OCI-LY3 (cell line): ENCODE measurements around the gene NLRP3.

Source experiments
- H2AFZ ChIP-seq: fragments of 200-600, 300-600 bp; shearing (Covaris generic); 2 replicates; pipeline ENCODE4 v1.6.0; 2014; ENCODE audit warnings: antibody characterized with exemption, low read depth, low read length
- H3K27ac ChIP-seq: fragments of 200-600, 300-600 bp; sonication (generic); 2 replicates; pipeline ENCODE4 v1.5.1; 2014; ENCODE audit warnings: mild to moderate bottlenecking, low read length, moderate library complexity, mixed read lengths
- H3K27me3 ChIP-seq: fragments of 200-600, 300-600 bp; sonication (generic); 2 replicates; pipeline ENCODE4 v1.6.1; 2014; ENCODE audit warnings: low read depth, low read length, mixed read lengths
- H3K36me3 ChIP-seq: fragments of 200-600, 300-600 bp; sonication (generic); replicated peaks from 2 replicates; pipeline ENCODE3; 2014; ENCODE audit warnings: low read depth, low read length, mixed read lengths
- H3K4me1 ChIP-seq: fragments of 300-600, 200-600 bp; sonication (generic); 2 replicates; pipeline ENCODE4 v1.6.1; 2014; ENCODE audit warnings: low read length, mixed read lengths
- H3K4me2 ChIP-seq: fragments of 200-600, 300-600 bp; sonication (generic); 2 replicates; pipeline ENCODE4 v1.6.1; 2014; ENCODE audit warnings: low read length, mixed read lengths
- H3K4me3 ChIP-seq: fragments of 300-600, 200-600 bp; sonication (generic); 2 replicates; pipeline ENCODE4 v1.5.1; 2014; ENCODE audit warnings: antibody characterized with exemption, mild to moderate bottlenecking, low read length, moderate library complexity
- H3K79me2 ChIP-seq: fragments of 300-600, 200-600 bp; shearing (Covaris generic); 2 replicates; pipeline ENCODE4 v1.6.1; 2014; ENCODE audit warnings: mild to moderate bottlenecking, low read length, mixed read lengths
- H3K9ac ChIP-seq: fragments of 300-600, 200-600 bp; shearing (Covaris generic); 2 replicates; pipeline ENCODE4 v1.6.0; 2014; ENCODE audit warnings: mild to moderate bottlenecking, low read length, moderate library complexity
- H3K9me3 ChIP-seq: fragments of 200-600, 300-600 bp; shearing (Covaris generic); 2 replicates; pipeline ENCODE4 v1.6.1; 2014; ENCODE audit warnings: low read length, mixed read lengths; ENCODE audit not compliant: insufficient read depth
- H4K20me1 ChIP-seq: fragments of 200-600, 300-600 bp; sonication (generic); 2 replicates; pipeline ENCODE4 v1.6.1; 2016; ENCODE audit warnings: low read length, mixed read lengths; ENCODE audit not compliant: insufficient read depth
- EZH2phosphoT487 ChIP-seq: fragments of 200-600 bp; shearing (Covaris generic); IDR thresholded peaks from 2 replicates; pipeline ENCODE4 v1.6.1; 2018; ENCODE audit warnings: antibody characterized with exemption, mixed run types, low read depth
- TF ChIP-seq, protein P1 (sequence below): fragments of 200-600, 300-600 bp; sonication (generic); IDR thresholded peaks from 2 replicates; pipeline ENCODE4 v1.5.1; 2014; ENCODE audit warnings: antibody characterized with exemption, low read length, low read depth

The NLRP3 gene

DNA sequence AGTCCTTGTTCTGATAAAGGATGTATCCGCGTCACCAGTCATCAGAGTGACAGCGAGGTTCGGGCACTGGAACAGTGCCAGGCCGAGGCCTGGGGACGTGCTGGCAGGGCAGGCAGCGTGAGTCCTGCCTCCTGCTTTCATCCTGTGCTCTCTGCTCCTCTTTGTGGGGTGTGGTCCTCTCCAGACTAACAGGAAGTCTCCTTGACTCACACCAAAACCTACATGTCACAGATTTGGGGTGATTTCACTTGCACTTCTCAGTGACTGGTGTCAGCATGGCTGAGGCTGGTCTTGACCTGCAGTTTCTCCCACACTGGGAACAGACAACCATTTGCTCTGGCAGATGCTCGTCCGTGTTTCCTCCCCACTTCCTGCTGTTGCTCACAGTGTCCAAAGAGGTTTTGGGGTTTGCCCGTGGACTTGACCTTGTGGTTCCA, 8.8 kb upstream of the NLRP3 start:
- peaks cover 63% of the 10 kb centered on the region for H3K4me1 ChIP-seq
- H3K4me3 ChIP-seq = peak overlapping the region; percentile 60
- H3K4me2 ChIP-seq = peak overlapping the region; percentile 80
- peak overlapping the region; percentile 6; the same call in 1 of the 2 replicates for H2AFZ ChIP-seq
- H3K36me3 ChIP-seq = no peaks in the 10 kb centered on the region
- no peaks in the 10 kb centered on the region for H4K20me1 ChIP-seq
- H3K79me2 ChIP-seq = no peaks in the 10 kb centered on the region
- no peaks in the 10 kb centered on the region for H3K27me3 ChIP-seq
- H3K9ac ChIP-seq = peak overlapping the region; percentile 73
- no peaks in the 10 kb centered on the region for H3K9me3 ChIP-seq
- peak overlapping the region; percentile 92 for H3K27ac ChIP-seq
- TF ChIP-seq, protein P1, sequence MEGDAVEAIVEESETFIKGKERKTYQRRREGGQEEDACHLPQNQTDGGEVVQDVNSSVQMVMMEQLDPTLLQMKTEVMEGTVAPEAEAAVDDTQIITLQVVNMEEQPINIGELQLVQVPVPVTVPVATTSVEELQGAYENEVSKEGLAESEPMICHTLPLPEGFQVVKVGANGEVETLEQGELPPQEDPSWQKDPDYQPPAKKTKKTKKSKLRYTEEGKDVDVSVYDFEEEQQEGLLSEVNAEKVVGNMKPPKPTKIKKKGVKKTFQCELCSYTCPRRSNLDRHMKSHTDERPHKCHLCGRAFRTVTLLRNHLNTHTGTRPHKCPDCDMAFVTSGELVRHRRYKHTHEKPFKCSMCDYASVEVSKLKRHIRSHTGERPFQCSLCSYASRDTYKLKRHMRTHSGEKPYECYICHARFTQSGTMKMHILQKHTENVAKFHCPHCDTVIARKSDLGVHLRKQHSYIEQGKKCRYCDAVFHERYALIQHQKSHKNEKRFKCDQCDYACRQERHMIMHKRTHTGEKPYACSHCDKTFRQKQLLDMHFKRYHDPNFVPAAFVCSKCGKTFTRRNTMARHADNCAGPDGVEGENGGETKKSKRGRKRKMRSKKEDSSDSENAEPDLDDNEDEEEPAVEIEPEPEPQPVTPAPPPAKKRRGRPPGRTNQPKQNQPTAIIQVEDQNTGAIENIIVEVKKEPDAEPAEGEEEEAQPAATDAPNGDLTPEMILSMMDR = no peak
- no peak for TF ChIP-seq EZH2phosphoT487

DNA sequence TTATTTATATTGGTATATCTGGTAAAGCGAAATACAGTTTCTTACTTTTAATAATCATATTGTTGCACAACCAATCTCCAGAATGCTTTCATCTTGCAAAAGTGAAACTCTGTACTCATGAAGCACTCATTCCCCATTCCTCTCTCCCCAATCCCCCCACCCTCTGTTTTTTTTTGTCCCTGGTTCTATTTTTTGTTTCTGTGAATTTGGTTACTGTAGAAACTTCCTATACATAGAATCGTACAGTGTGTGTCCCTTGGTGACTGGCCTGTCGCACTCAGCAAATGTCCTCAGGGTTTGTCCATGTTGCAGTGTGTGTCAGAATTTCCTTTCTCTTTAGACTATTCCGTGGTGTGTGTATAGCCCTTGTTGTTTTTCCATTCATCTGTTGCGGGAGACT, 7.9 kb upstream of the NLRP3 start:
- Histone ChIP-seq H3K4me2 (peak overlapping the region; percentile 80), H3K9me3 (no peaks in the 10 kb centered on the region), H2AFZ (no peak overlapping the region), H3K27ac (peak overlapping the region; percentile 92), H3K36me3 (no peaks in the 10 kb centered on the region), H3K27me3 (no peaks in the 10 kb centered on the region), H3K4me3 (peak overlapping the region; percentile 60), H3K79me2 (no peaks in the 10 kb centered on the region), H4K20me1 (no peaks in the 10 kb centered on the region), H3K4me1 (peaks cover 63% of the 10 kb centered on the region), H3K9ac (peak overlapping the region; percentile 73)
- TF ChIP-seq, protein P1 = no peak

DNA sequence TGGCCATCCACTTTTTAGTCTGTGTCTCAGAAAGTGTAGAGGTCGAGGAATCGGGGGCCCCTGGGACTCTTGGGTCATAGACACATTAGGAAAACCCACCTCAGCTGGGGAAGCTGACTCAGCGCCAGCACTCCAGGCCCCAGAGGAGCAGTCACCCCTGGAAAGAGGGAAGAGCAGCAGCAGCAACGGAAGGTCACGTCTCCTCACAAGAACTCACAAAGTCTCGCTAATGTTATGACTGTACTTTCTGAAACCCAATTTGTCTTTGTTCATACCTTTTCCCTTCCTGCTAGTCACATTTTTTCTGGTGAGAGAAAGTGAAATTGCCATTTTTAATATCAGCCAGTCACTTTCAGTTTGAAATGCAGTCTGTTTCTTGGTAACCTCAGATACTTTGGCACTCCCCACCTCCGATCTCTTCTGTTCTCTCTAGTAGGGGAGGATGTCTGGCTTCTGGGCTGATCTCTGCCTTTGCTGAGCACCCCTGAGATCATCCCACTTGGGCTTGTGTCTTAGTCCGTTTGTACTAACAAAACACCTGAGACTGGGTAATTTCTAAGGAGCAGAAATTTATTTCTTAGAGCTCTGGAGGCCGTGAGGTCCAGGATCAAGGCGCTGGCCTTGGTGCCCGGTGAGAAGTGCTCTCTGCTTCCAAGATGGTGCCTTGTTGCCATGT, 6.0 kb upstream of the NLRP3 start:
- Histone ChIP-seq H2AFZ (peak overlapping the region; percentile 4; the same call in 1 of the 2 replicates), H3K79me2 (no peaks in the 10 kb centered on the region), H3K36me3 (no peaks in the 10 kb centered on the region), H4K20me1 (no peaks in the 10 kb centered on the region), H3K9ac (peak overlapping the region; percentile 73), H3K27me3 (no peaks in the 10 kb centered on the region), H3K4me2 (peak overlapping the region; percentile 74), H3K27ac (peak overlapping the region; percentile 92), H3K9me3 (no peaks in the 10 kb centered on the region), H3K4me3 (peak overlapping the region; percentile 54), H3K4me1 (peaks cover 65% of the 10 kb centered on the region)
- TF ChIP-seq EZH2phosphoT487 = 0 out of 2 replicates have a peak, but pooled peaks have one; percentile 65
- TF ChIP-seq, protein P1 = no peak

DNA sequence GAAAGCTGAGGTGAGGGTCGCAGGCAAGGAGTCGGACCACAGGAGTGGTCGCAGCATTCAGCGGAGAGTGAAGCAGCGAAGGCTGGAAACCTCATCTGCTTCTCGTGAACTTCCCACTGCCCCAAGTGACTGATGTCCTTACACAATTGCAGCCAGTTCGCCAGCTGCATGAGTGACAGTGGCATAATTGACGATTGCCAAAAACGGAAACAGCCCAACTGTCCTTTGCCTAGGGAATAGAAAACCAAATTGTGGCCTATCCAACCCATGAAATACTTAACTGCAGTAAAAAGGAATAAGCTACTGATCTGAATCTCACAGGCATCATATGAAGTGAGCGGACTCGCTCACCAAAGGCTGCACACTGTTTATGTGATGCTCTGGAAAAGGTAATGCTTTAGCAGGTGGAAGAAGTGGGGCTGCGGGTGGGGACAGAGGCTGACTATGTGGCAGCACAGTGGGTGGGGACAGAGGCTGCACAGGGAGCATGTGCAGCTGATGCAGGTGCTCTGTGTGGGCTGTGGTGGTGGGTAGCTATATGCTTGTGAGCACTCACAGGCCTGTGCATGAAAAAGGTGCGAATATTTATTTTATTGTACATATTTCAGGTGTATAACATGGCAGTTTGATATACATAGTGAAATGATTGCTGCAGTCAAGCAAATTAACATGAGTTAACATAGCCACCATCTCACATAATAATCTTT, 4.2 kb upstream of the NLRP3 start:
- Histone ChIP-seq H3K4me1 (peaks cover 73% of the 10 kb centered on the region), H3K36me3 (no peaks in the 10 kb centered on the region), H3K27ac (no peak overlapping the region), H4K20me1 (no peaks in the 10 kb centered on the region), H3K9me3 (no peaks in the 10 kb centered on the region), H2AFZ (no peak overlapping the region), H3K27me3 (peaks cover 8% of the 10 kb centered on the region; the same call in 1 of the 2 replicates), H3K9ac (no peak overlapping the region), H3K79me2 (no peaks in the 10 kb centered on the region), H3K4me2 (no peak overlapping the region), H3K4me3 (no peak overlapping the region)
- TF ChIP-seq, protein P1 = no peak
- TF ChIP-seq EZH2phosphoT487 = no peak
